Central memory CD8-positive, alpha-beta T cell (primary cell): ENCODE measurements around the gene TPPP3.
"Not testable (repeated sequence)": the region's sequence is repeated elsewhere in the genome, so short reads cannot be mapped to it uniquely, and the experiment has no call there.

Experiments used
- ATAC-seq: fragments of 150-1000 bp; cut with Tn5 transposase; replicated peaks from 2 replicates; pipeline ENCODE4 v1.10.0; 2022; ENCODE audit warnings: mild to moderate bottlenecking, moderate FRiP score, moderate number of reproducible peaks; ENCODE audit not compliant: poor library complexity, severe bottlenecking; ENCODE audit errors: extremely low read depth
- DNase-seq, 2 donors: peaks; one replicate each; pipeline ENCODE4 v3.0.0; 2021; ENCODE audit warnings: low spot score in 2 of 2
- H3K27ac Mint-ChIP-seq: one replicate; pipeline ENCODE4 v1.8.0; 2022; ENCODE audit warnings: low read depth, mild to moderate bottlenecking, moderate library complexity, mixed read lengths
- H3K27me3 Mint-ChIP-seq: one replicate; pipeline ENCODE4 v1.8.0; 2022; ENCODE audit warnings: mixed read lengths
- H3K36me3 Mint-ChIP-seq: one replicate; pipeline ENCODE4 v1.8.0; 2022; ENCODE audit warnings: mild to moderate bottlenecking, moderate library complexity, mixed read lengths; ENCODE audit not compliant: insufficient read depth
- H3K4me1 Mint-ChIP-seq: one replicate; pipeline ENCODE4 v1.8.0; 2022; ENCODE audit warnings: mixed read lengths
- H3K4me3 Mint-ChIP-seq: one replicate; pipeline ENCODE4 v1.8.0; 2022; ENCODE audit warnings: mild to moderate bottlenecking, moderate library complexity, mixed read lengths
- H3K9me3 Mint-ChIP-seq: one replicate; pipeline ENCODE4 v1.8.0; 2022; ENCODE audit warnings: mixed read lengths

Gene TPPP3

DNA sequence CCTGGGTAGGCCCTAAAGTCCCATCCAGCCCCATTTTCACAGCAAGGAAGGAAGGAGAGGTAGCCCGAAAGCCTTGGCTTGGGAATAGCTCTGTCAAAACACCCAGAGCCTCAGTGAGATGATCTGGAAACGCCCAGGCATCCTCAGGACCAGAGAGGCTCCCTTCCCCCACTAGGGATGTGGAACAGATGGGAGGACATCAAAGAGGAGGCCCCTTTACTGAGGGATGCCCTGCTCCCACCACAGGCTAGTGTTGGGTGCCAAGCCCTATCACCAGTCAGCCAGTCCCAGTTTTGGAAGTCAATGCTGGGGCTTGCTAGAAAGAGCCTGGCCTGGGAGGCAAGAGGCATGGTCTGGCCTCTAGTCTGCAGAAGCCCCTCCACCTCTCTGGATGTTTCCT lies 4.7 kb downstream of the TPPP3 start:
- no peak overlapping the region for H3K27ac Mint-ChIP-seq
- ATAC-seq: no peak
- peaks cover 21% of the 10 kb centered on the region for H3K27me3 Mint-ChIP-seq
- H3K9me3 Mint-ChIP-seq: no peaks in the 10 kb centered on the region
- H3K4me1 Mint-ChIP-seq: peaks cover 2% of the 10 kb centered on the region
- no peak for DNase-seq
- no peak overlapping the region for H3K4me3 Mint-ChIP-seq
- H3K36me3 Mint-ChIP-seq: no peaks in the 10 kb centered on the region

DNA sequence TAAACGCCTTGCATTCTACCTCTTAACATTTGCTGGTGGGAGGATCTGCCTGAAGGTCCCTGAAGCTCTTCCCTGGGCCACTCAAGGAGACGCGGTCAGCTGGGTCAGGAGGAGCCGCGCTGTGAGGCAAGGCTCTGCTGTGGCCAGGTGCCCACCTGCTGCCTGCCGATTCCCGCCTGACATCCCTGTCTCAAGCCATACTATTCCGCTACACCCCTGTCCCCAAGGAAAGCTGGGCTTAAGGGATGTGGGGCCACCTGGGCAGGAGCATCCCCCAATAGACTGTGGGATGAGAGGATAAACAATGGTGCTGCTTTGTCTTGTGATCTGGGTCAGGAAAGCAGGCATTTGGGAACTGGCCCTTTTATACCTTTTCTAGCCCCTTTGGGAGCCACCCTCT lies 5.1 kb downstream of the TPPP3 start:
- H3K27ac Mint-ChIP-seq: no peak overlapping the region
- ATAC-seq: no peak
- no peaks in the 10 kb centered on the region for H3K9me3 Mint-ChIP-seq
- no peaks in the 10 kb centered on the region for H3K4me1 Mint-ChIP-seq
- H3K4me3 Mint-ChIP-seq: no peak overlapping the region
- H3K27me3 Mint-ChIP-seq: peaks cover 19% of the 10 kb centered on the region
- H3K36me3 Mint-ChIP-seq: no peaks in the 10 kb centered on the region
- DNase-seq: no peak

DNA sequence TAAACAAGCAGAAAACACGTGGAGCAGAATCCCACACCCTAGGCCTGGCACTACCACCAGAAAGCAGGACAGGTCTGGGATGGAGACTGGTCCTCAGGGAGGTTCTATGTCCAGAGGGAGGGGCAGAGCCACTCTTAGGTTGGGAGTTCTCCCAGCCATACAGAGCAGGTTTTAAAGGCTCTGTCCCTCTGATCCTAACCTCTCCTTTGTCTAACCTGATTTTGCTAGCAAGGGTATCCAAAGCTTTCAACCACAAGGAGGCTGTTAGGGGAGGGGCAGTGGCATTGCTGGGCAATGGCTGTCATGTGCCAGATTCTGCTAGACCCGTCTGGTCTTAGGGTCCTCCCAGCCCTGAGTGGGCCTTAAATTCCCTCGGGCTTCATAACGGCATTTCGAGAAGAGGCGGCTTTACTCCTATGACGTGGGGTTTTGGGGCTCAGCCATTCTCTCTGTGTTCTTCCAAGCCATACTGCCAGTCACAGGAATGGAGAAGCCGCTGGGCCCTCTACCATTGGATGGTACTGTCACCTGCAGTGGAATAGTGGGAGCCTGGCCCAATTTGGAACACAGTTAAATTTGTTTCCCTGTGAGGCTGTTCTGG lies 5.7 kb downstream of the TPPP3 start:
- DNase-seq (no peak), ATAC-seq (no peak)
- Mint-ChIP-seq H3K9me3 (no peaks in the 10 kb centered on the region), H3K27ac (no peak overlapping the region), H3K36me3 (no peaks in the 10 kb centered on the region), H3K4me1 (no peaks in the 10 kb centered on the region), H3K27me3 (peaks cover 16% of the 10 kb centered on the region), H3K4me3 (no peak overlapping the region)

DNA sequence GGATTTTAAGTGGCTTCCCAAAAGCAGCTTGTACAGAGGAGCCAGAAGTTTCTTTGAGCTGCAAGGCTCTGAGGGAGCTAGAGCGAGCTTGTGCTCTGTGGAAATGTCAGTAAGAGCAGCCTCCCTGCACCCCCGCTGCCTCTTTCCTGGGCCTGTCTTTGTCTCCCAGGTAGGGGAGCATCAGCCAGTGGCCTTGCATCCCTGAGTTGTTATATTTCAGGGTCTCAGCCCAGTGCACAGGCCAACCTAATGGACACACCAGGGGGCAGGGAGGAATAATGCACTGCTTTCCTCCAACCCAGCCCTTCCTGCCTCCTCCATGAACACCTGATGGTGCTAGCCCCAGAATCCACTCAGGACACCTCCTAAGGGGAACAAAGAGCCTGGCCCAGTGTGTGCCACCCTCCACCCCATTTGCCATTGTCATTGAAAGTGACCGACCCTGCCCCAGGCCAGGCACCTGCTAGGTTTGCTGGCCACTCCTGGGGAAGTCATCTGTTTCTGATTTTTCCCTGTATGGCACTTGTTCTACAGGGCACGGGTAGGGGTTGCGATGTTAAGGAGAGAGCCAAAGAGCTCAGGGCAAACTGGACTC lies 6.3 kb downstream of the TPPP3 start:
- Mint-ChIP-seq H3K9me3 (no peaks in the 10 kb centered on the region), H3K4me3 (no peak overlapping the region), H3K4me1 (no peaks in the 10 kb centered on the region), H3K36me3 (no peaks in the 10 kb centered on the region), H3K27me3 (peaks cover 9% of the 10 kb centered on the region), H3K27ac (no peak overlapping the region)
- no peak for ATAC-seq
- DNase-seq: no peak

DNA sequence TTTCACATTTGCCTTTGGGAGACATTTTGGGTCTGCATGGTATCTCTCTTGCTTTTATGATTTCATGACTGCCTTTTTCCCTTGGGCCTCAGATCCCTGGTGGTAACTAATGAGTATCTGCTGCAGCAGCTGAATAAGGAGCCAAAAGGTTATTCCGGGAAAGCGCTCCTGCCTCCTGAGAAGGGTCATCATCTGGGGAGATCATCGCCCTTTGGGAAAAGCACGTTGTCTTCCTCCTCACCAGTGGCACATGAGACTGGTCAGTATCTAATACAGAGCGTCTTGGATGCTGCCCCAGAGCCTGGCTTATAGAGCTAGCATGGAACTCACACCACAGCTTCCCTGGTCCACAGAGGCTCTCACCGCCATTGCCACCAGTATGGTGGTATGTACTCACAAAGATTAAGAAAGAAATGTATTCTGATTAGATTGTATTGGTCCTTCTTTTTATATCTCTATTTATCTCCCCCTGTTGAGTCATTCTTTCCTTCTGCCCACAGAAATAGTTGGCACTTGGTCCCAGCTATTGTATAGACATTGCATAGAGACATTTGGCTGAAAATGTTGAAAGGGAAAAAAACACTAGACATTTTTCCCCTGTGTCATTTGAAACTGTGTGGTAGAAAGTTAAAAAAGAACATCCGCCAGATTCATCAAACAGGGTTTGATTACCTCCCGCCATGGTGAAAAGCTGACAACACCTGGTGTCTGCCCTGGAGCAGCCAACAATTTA lies 8.4 kb downstream of the TPPP3 start:
- Mint-ChIP-seq H3K27me3 (no peaks in the 10 kb centered on the region), H3K4me3 (no peak overlapping the region), H3K27ac (no peak overlapping the region), H3K9me3 (no peaks in the 10 kb centered on the region), H3K36me3 (no peaks in the 10 kb centered on the region), H3K4me1 (no peaks in the 10 kb centered on the region)
- no peak for ATAC-seq
- DNase-seq: no peak

DNA sequence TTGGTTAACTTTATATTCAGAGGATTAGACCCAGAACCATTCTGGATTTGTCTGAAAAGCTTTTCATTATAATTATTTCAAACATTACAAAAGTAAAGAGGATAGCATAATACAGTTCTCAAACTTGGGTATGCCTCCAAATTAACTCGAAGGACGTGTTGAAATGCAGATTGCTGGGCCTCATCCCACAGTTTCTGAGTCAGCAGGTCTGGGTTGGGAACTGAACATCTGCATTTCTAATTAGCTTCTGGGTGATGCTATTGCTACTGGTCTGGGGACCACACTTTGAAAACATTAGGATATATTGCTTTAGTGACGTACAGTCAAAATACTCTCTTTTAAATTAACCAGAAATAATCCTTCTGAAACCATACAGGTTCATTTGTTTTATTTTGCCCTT lies 10.0 kb downstream of the TPPP3 start:
- H3K27me3 Mint-ChIP-seq: no peaks in the 10 kb centered on the region
- DNase-seq (no peak), ATAC-seq (no peak)
- H3K27ac Mint-ChIP-seq: no peak overlapping the region
- no peaks in the 10 kb centered on the region for H3K36me3 Mint-ChIP-seq
- no peaks in the 10 kb centered on the region for H3K9me3 Mint-ChIP-seq
- H3K4me1 Mint-ChIP-seq: no peaks in the 10 kb centered on the region
- no peak overlapping the region for H3K4me3 Mint-ChIP-seq

DNA sequence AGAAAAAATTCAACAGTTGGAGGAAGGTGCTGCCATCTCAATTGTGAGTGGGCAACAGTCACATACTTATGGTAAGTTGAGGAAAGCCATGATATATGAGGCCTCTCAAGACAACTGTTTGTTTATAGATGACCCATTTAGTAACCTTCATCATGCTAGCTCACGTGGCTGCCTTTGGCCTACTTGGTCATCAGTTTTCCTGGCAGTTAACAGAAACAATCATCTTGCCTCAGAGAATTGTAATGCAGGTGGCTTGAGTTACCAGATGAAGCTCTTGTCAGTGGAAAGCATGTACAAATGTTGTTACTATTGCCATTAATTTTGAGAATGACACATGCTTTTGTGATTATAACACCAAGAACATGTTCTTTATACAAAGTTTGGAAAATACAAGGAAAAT lies 14.7 kb downstream of the TPPP3 start:
- H3K27me3 Mint-ChIP-seq: peaks cover 7% of the 10 kb centered on the region
- H3K36me3 Mint-ChIP-seq: peaks cover 2% of the 10 kb centered on the region
- no peaks in the 10 kb centered on the region for H3K4me1 Mint-ChIP-seq
- H3K27ac Mint-ChIP-seq: no peak overlapping the region
- no peak for ATAC-seq
- H3K4me3 Mint-ChIP-seq: no peak overlapping the region
- H3K9me3 Mint-ChIP-seq: no peaks in the 10 kb centered on the region
- no peak for DNase-seq

DNA sequence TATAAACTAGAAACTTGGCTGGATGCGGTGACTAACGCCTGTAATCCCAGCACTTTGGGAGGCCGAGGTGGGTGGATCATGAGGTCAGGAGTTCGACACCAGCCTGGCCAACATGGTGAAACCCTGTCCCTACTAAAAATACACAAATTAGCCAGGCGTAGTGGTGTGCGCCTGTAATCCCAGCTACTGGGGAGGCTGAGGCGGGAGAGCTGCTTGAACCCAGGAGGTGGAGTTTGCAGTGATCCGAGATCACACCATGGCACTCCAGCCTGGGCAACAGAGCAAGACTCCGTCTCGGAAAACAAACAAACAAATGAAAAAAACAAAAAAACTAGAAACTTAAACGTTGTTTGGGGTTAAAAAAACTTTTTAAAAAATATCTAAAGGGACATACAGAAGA lies 17.3 kb downstream of the TPPP3 start:
- H3K27ac Mint-ChIP-seq, H3K4me3 Mint-ChIP-seq, H3K27me3 Mint-ChIP-seq, H3K36me3 Mint-ChIP-seq, ATAC-seq, H3K4me1 Mint-ChIP-seq, DNase-seq, H3K9me3 Mint-ChIP-seq: not testable (repeated sequence)

DNA sequence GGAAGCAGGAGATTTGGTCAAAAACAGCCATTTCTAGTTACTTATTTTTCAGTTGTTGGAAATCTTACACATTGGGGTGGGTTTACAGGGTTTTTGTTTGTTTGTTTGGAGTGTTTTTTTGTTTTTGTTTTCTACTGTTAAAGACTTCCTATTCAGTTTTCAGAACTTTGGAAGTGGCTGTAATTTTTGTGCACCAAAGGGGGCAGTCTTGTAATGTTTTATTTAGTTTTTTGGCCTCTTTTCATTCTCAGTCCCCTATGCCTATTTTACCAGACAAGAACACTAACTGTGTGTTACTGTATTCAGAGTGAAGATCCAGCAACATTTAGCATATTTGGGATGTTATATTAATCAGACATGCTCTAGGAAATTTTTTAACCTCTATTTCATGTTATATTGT lies 20.6 kb downstream of the TPPP3 start:
- no peak for ATAC-seq
- H3K27me3 Mint-ChIP-seq: peaks cover 7% of the 10 kb centered on the region

DNA sequence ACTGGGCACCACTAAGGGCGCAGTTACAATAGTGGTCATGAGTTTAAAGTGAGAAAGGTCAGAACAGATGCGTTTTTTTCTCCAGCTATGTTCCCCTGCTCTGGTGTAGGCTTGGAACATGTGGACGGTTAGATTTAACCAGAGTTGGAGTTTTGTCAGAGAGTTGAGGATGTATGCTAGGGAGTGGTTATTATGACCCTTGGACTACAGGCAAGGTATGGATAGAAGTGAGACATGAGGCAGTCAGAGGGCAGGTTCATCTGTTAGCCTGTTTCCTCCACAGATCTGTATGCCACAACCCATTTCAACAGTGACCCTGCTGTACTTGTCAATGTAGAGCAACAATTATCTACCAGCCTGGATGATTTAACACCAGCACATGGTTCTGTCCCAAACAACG lies 22.6 kb downstream of the TPPP3 start:
- H3K27ac Mint-ChIP-seq: no peak overlapping the region
- no peaks in the 10 kb centered on the region for H3K9me3 Mint-ChIP-seq
- ATAC-seq (no peak), DNase-seq (no peak)
- H3K4me1 Mint-ChIP-seq: no peaks in the 10 kb centered on the region
- peaks cover 2% of the 10 kb centered on the region for H3K36me3 Mint-ChIP-seq
- H3K27me3 Mint-ChIP-seq: peaks cover 7% of the 10 kb centered on the region
- H3K4me3 Mint-ChIP-seq: no peak overlapping the region

More for the DNA sequence above, 20.6 kb downstream of the TPPP3 start:
- no peak overlapping the region for H3K4me3 Mint-ChIP-seq
- no peaks in the 10 kb centered on the region for H3K4me1 Mint-ChIP-seq
- peaks cover 2% of the 10 kb centered on the region for H3K36me3 Mint-ChIP-seq
- no peaks in the 10 kb centered on the region for H3K9me3 Mint-ChIP-seq
- no peak overlapping the region for H3K27ac Mint-ChIP-seq
- no peak for DNase-seq

DNA sequence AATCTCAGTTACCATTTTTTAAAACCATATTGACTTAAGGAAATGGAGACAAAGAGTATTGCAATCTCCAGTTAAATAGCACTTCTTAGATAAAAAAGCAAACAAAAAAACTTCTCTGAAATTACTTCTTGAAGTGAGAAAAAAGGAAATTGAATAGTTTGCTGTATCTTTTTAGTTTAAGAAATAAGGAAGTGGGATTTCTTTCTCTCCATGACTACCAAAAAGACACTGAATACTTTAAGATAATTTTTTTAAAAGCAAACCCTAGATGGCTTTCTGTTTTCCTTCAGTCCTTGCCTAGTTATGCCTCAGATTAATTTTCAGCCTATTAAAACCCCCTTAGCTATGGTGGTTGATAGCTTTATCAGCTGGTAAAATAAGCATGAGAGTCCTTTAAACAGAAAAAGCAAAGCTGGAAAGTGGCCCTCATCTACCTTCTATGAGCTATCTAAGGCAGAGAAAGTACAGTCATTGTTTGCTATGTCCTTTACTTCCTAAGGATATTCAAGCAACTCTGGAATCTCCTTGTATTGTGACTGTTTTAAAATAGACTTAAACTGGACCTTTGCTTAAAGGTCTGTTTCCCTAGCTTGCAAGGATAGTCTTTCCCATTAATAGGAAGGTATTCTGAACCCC lies 28.6 kb downstream of the TPPP3 start:
- ATAC-seq: no peak
- Mint-ChIP-seq H3K9me3 (no peaks in the 10 kb centered on the region), H3K4me3 (no peak overlapping the region), H3K4me1 (peaks cover 5% of the 10 kb centered on the region), H3K27ac (no peak overlapping the region), H3K27me3 (no peaks in the 10 kb centered on the region), H3K36me3 (peaks cover 3% of the 10 kb centered on the region)
- DNase-seq: no peak

DNA sequence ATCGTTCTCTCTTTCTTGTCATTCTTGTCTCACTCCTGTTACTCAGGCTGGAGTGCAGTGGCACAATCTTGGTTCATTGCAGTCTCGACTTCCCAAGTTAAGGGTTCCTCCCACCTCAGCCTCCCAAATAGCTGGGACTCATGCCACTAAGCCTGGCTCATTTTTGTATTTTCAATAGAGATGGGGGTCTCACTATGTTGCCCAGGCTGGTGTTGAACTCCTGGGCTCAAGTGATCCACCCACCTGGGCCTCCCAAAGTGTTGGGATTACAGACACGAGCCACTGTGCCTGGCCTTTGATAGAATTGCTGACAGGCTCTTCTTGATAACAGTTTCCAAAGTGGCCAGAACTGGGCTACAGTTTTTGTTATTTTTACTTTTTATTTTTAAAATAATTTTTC lies 32.3 kb downstream of the TPPP3 start:
- Mint-ChIP-seq H3K27ac (no peak overlapping the region), H3K36me3 (peaks cover 3% of the 10 kb centered on the region), H3K4me1 (peaks cover 5% of the 10 kb centered on the region), H3K27me3 (peaks cover 5% of the 10 kb centered on the region), H3K9me3 (no peaks in the 10 kb centered on the region), H3K4me3 (no peak overlapping the region)
- DNase-seq (no peak), ATAC-seq (no peak)
